Neuronal stem cell (in vitro differentiated cells): ENCODE measurements around the gene AATF.

Experiments used
- DNase-seq: peaks from one replicate; pipeline ENCODE4 v3.0.0-alpha.2; 2013; ENCODE audit warnings: low spot score
- H2AFZ ChIP-seq: one replicate; pipeline ENCODE4 v1.6.1; 2013; ENCODE audit warnings: mild to moderate bottlenecking, low read length, inconsistent platforms
- H2AK5ac ChIP-seq: 2 replicates; pipeline ENCODE4 v1.6.1; 2013; ENCODE audit warnings: low read depth, mild to moderate bottlenecking, inconsistent platforms, low read length, moderate library complexity, mixed read lengths
- H2BK120ac ChIP-seq: 2 replicates; pipeline ENCODE4 v1.6.1; 2013; ENCODE audit warnings: low read depth, mild to moderate bottlenecking, inconsistent platforms, low read length, moderate library complexity, mixed read lengths
- H2BK12ac ChIP-seq: one replicate; pipeline ENCODE4 v1.6.1; 2013; ENCODE audit warnings: low read length, inconsistent platforms
- H2BK15ac ChIP-seq: 2 replicates; pipeline ENCODE4 v1.6.1; 2013; ENCODE audit warnings: mild to moderate bottlenecking, low read length, inconsistent platforms, mixed read lengths
- H2BK5ac ChIP-seq: one replicate; pipeline ENCODE4 v1.6.1; 2013; ENCODE audit warnings: inconsistent platforms, mild to moderate bottlenecking, low read length, moderate library complexity
- H3K14ac ChIP-seq: one replicate; pipeline ENCODE4 v1.6.1; 2013; ENCODE audit warnings: low read length, inconsistent platforms
- H3K18ac ChIP-seq: 2 replicates; pipeline ENCODE4 v1.6.1; 2013; ENCODE audit warnings: low read length, inconsistent platforms
- H3K23ac ChIP-seq: 2 replicates; pipeline ENCODE4 v1.6.1; 2013; ENCODE audit warnings: low read depth, mild to moderate bottlenecking, mixed read lengths, low read length, inconsistent platforms; ENCODE audit not compliant: poor library complexity
- H3K27ac ChIP-seq: replicated peaks from 3 replicates; pipeline ENCODE4 v1.5.1; 2013; ENCODE audit warnings: low read length, inconsistent platforms
- H3K27me3 ChIP-seq, 3 experiments: 2 replicates each; pipeline ENCODE4 v1.6.1; 2013; ENCODE audit warnings: low read length in 3 of 3, mild to moderate bottlenecking in 2 of 3, inconsistent platforms in 1 of 3, low read depth in 1 of 3, mixed read lengths in 1 of 3, moderate library complexity in 1 of 3; ENCODE audit not compliant: control insufficient read depth in 3 of 3, insufficient read depth in 3 of 3
- H3K36me3 ChIP-seq, 2 donors: replicated peaks in 1 of 2; 2 replicates each; pipeline ENCODE4 v1.6.1; 2013; ENCODE audit warnings: low read length in 2 of 2; ENCODE audit not compliant: control insufficient read depth in 2 of 2, insufficient read depth in 2 of 2
- H3K4ac ChIP-seq: 2 replicates; pipeline ENCODE4 v1.6.1; 2013; ENCODE audit warnings: inconsistent platforms, mild to moderate bottlenecking, low read length, moderate library complexity
- H3K4me1 ChIP-seq, 2 donors: 1 replicate in 1 of 2; 2 replicates in 1 of 2; pipeline ENCODE4 v1.6.1; 2013; ENCODE audit warnings: low read length in 2 of 2, low read depth in 1 of 2; ENCODE audit not compliant: control insufficient read depth in 2 of 2, insufficient read depth in 1 of 2
- H3K4me2 ChIP-seq: one replicate; pipeline ENCODE4 v1.6.1; 2013; ENCODE audit warnings: mild to moderate bottlenecking, low read length, inconsistent platforms; ENCODE audit not compliant: insufficient read depth, poor library complexity, severe bottlenecking
- H3K4me3 ChIP-seq, 2 donors: 2 replicates each; pipeline ENCODE4 v1.5.1; 2013; ENCODE audit warnings: low read length in 2 of 2, mild to moderate bottlenecking in 2 of 2, inconsistent platforms in 1 of 2, moderate library complexity in 1 of 2
- H3K79me1 ChIP-seq: one replicate; pipeline ENCODE4 v1.6.1; 2013; ENCODE audit warnings: low read depth, mild to moderate bottlenecking, inconsistent platforms, low read length, moderate library complexity
- H3K9ac ChIP-seq: one replicate; pipeline ENCODE4 v1.6.1; 2013; ENCODE audit warnings: mild to moderate bottlenecking, low read depth, low read length, inconsistent platforms; ENCODE audit not compliant: poor library complexity
- H3K9me3 ChIP-seq, 2 donors: replicated peaks in 1 of 2; 2 replicates each; pipeline versions ENCODE3 to v1.6.1; 2013; ENCODE audit warnings: low read length in 2 of 2, mild to moderate bottlenecking in 2 of 2, inconsistent platforms in 1 of 2, low read depth in 1 of 2, mixed read lengths in 1 of 2, moderate library complexity in 1 of 2; ENCODE audit not compliant: control insufficient read depth in 2 of 2, insufficient read depth in 1 of 2
- H4K8ac ChIP-seq: one replicate; pipeline ENCODE4 v1.6.1; 2013; ENCODE audit warnings: low read depth, mild to moderate bottlenecking, inconsistent platforms, low read length, moderate library complexity
- H4K91ac ChIP-seq: one replicate; pipeline ENCODE4 v1.6.1; 2013; ENCODE audit warnings: low read length, low read depth, mild to moderate bottlenecking, inconsistent platforms; ENCODE audit not compliant: poor library complexity
- WGBS, 2 donors: extraction: QIAGEN DNeasy Blood & Tissue Kit; methylation state at CpG; one replicate each; pipeline ENCODE4 v1.1.7; 2013; ENCODE audit warnings: missing lambda C conversion rate in 2 of 2, mixed read lengths in 1 of 2; ENCODE audit not compliant: insufficient read length in 2 of 2, insufficient replicate concordance in 1 of 2; ENCODE audit errors: extremely low coverage in 2 of 2; 5-methylcytosine and 5-hydroxymethylcytosine counted together

The AATF gene

DNA sequence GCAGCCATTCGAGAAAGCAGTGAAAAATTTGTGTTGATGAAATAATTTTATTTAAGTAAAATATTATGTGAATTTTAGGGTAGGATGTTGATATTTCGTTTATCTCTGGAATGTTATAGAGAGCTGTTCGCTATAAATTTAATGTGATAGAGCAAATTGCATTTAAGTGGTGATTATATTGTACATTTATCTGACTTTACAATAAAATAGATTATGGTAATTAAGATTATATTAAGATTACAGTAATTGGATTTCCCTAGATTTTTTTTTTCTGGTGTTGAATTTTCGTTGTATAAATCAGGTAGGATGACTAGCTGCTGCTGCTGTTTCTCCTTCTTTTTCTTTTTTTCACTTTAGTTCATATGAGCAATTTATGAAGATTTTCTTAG is 71.0 kb downstream of the AATF start:
- no peak overlapping the region for H3K14ac ChIP-seq
- H4K8ac ChIP-seq = no peak overlapping the region
- H3K4me1 ChIP-seq = peaks cover 5 to 14% of the 10 kb centered on the region in 2 donors
- no peak overlapping the region for H3K9ac ChIP-seq
- no peak overlapping the region for H2BK15ac ChIP-seq
- no peak overlapping the region for H2AK5ac ChIP-seq
- H4K91ac ChIP-seq = no peak overlapping the region
- H2BK120ac ChIP-seq = no peak overlapping the region
- H2AFZ ChIP-seq = no peak overlapping the region
- WGBS, 2 donors = 100% methylated on average over 1 of the region's 4 CpGs
- peaks cover 1 to 24% of the 10 kb centered on the region in 2 donors for H3K36me3 ChIP-seq
- H3K9me3 ChIP-seq = peaks cover 2 to 4% of the 10 kb centered on the region in 2 donors
- H2BK5ac ChIP-seq = no peak overlapping the region
- no peak for DNase-seq
- no peaks in the 10 kb centered on the region for H3K79me1 ChIP-seq
- peaks cover 0 to 2% (median 0%) of the 10 kb centered on the region in 3 experiments for H3K27me3 ChIP-seq
- H3K23ac ChIP-seq = no peak overlapping the region
- H2BK12ac ChIP-seq = no peak overlapping the region
- no peak overlapping the region for H3K4me3 ChIP-seq
- H3K4me2 ChIP-seq = no peak overlapping the region
- no peak overlapping the region for H3K4ac ChIP-seq
- no peak overlapping the region for H3K18ac ChIP-seq
- no peak overlapping the region for H3K27ac ChIP-seq

DNA sequence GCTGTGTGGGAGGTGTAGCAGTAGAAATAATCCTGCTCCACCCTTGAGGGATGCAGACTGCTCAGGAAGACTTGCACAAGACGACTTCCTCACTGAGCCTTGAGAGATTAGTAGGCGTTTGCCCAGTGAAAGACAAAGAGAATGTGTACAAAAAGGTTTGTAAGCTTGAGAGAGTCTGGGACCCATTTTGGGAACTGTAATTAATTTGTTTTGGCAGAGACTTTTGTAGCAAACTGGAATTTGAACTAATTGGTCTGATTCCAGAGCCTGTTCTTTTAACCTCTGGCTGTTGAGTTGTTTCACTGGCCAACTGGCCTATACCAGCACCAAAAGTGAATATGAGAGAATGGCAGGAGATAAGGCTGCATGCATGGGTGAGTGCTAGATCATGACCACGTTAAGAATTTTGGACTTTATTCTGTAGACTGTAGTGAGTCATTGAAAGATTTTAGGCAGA is 75.5 kb downstream of the AATF start:
- no peak overlapping the region for H3K27ac ChIP-seq
- no peaks in the 10 kb centered on the region for H3K27me3 ChIP-seq
- H3K9me3 ChIP-seq = no peaks in the 10 kb centered on the region
- H3K4me3 ChIP-seq = no peak overlapping the region
- H3K4me1 ChIP-seq = peaks cover 8 to 11% of the 10 kb centered on the region in 2 donors
- no peak overlapping the region for H3K9ac ChIP-seq
- no peak overlapping the region for H4K91ac ChIP-seq
- H2BK120ac ChIP-seq = no peak overlapping the region
- no peak for DNase-seq
- no peak overlapping the region for H2AK5ac ChIP-seq
- peaks cover 0 to 30% of the 10 kb centered on the region in 2 donors for H3K36me3 ChIP-seq
- H3K18ac ChIP-seq = no peak overlapping the region
- no peak overlapping the region for H3K23ac ChIP-seq
- H3K4me2 ChIP-seq = no peak overlapping the region
- no CpG with 5 or more reads among the region's 3 CpGs for WGBS, 2 donors
- H2BK12ac ChIP-seq = no peak overlapping the region
- H4K8ac ChIP-seq = no peak overlapping the region
- no peaks in the 10 kb centered on the region for H3K79me1 ChIP-seq
- H3K4ac ChIP-seq = no peak overlapping the region
- H3K14ac ChIP-seq = no peak overlapping the region
- H2BK5ac ChIP-seq = no peak overlapping the region
- H2AFZ ChIP-seq = no peak overlapping the region
- H2BK15ac ChIP-seq = no peak overlapping the region

- Histone ChIP-seq H3K4me2 (no peak overlapping the region), H3K9me3 (no peaks in the 10 kb centered on the region), H2AFZ (no peak overlapping the region), H3K14ac (no peak overlapping the region), H2BK120ac (no peak overlapping the region), H3K9ac (no peak overlapping the region), H4K8ac (no peak overlapping the region), H3K27ac (no peak overlapping the region), H2BK12ac (no peak overlapping the region), H2BK5ac (no peak overlapping the region), H3K23ac (no peak overlapping the region), H3K27me3 (no peaks in the 10 kb centered on the region), H4K91ac (no peak overlapping the region), H2BK15ac (no peak overlapping the region), H3K36me3 (peaks cover 0 to 30% of the 10 kb centered on the region in 2 donors), H3K18ac (no peak overlapping the region), H2AK5ac (no peak overlapping the region), H3K4me1 (peaks cover 7 to 8% of the 10 kb centered on the region in 2 donors), H3K79me1 (no peaks in the 10 kb centered on the region), H3K4me3 (no peak overlapping the region), H3K4ac (no peak overlapping the region)
- no peak for DNase-seq
- no CpG with 5 or more reads among the region's 8 CpGs for WGBS, 2 donors
These were observed 76.5 kb downstream of the AATF start for GRCh38 chr17:37025238-37025637.

DNA sequence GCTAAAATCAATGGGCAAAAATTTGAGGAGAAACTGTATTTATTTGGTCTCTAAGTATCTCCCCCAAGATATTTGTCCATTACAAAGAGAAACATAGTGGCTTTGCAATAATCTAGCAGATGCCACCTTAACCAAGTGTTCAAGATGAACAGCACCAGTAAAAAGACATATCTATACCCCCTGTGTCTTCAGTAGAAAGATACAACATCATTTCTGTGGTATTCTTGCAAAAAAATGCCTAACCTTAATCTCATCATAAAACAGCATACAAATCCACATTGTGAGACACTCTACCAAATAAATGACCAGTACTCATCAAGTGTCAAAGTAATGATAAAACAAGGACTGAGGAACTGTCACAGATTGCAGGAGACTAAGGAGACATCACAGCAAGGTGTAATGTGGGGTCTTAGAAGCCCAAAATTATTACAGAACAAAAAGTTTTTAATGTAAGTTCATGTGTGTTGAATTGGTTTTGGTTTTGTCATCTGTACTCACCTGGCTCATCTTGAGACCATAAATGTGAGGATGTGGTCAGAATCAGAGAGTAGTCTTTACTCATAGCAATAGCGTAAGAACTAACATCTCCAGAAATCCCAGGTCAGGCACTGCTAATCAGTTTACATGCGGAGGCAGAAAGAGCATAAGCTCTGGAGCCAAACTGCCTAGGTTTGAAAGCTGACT is 77.2 kb downstream of the AATF start:
- no peak overlapping the region for H2BK120ac ChIP-seq
- no peak overlapping the region for H4K8ac ChIP-seq
- H3K18ac ChIP-seq = no peak overlapping the region
- H2BK5ac ChIP-seq = no peak overlapping the region
- H3K4me2 ChIP-seq = no peak overlapping the region
- no peak overlapping the region for H3K4me3 ChIP-seq
- peaks cover 6 to 7% of the 10 kb centered on the region in 2 donors for H3K4me1 ChIP-seq
- H3K27me3 ChIP-seq = no peaks in the 10 kb centered on the region
- H3K27ac ChIP-seq = no peak overlapping the region
- no peak overlapping the region for H2BK12ac ChIP-seq
- H3K36me3 ChIP-seq = peaks cover 0 to 29% of the 10 kb centered on the region in 2 donors
- no peak overlapping the region for H2BK15ac ChIP-seq
- no peak overlapping the region for H3K9ac ChIP-seq
- H3K9me3 ChIP-seq = no peaks in the 10 kb centered on the region
- H2AFZ ChIP-seq = no peak overlapping the region
- peaks cover 2% of the 10 kb centered on the region for H3K79me1 ChIP-seq
- H3K23ac ChIP-seq = no peak overlapping the region
- H3K4ac ChIP-seq = no peak overlapping the region
- no peak overlapping the region for H2AK5ac ChIP-seq
- WGBS, 2 donors = no CpG with 5 or more reads among the region's 2 CpGs
- DNase-seq = no peak
- H4K91ac ChIP-seq = no peak overlapping the region
- no peak overlapping the region for H3K14ac ChIP-seq
